ENCODE measurements around the gene CCDC88B.
"Not testable (repeated sequence)": the region's sequence is repeated elsewhere in the genome, so short reads cannot be mapped to it uniquely, and the experiment has no call there.

The CCDC88B gene

DNA sequence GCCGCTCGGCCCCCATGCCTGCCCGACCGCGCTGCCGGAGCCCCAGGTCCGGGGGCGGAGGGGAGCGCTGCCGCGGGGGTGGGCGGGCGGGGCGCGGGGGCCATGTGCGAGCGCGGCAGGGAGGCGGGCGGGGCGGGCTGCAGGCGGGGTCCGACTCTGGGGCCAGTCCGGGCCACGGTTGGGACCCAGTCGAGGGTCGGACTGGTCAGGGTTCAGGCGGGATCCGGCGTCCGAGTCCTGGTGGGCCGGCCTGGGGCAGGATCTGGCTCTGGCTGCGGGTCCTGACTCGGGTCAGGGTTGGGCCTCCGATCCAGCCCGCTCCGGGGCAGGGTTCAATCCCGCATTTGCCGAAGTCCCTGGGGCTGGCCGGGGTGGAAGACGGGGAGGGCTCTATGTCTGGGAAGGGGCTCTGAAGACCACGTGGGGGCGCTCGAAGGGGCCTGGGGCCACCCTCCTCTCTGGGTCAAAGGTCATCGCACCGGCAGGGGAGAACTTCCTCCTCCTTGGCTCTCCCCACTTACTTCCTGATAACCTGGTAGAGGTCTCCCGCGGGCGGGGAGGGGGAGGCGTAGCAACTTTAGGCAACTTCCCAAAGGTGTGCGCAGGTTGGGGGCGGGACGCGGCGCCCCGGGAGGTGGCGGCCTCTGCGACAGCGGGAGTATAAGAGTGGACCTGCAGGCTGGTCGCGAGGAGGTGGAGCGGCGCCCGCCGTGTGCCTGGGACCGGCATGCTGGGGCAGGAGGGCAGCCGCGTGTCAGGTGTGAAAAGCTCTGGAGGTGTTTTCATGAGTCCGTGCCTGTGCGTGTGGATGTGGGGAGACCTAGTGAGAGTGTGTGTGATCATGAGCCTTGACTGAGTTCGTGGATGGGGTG is 34.1 kb upstream of the CCDC88B start:
- peak; percentile 67 for DNase-seq

DNA sequence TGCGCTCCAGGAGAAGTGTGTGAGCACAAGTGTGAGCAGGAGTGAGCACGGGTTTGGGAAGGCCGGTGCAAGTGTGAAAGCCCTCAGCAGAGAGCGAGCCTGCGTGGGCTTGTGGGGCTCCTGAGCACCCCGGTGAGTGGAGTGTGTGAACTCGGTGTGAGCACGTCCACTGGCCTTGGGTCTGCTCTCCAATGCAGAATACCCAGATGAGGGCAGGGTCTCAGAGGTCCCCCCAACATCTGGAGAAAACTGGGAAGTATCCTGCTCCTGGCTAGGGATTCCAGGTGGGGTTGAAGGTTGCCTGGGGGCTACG is 33.5 kb upstream of the CCDC88B start:
- DNase-seq = no peak

- DNase-seq = no peak
These were observed 33.0 kb upstream of the CCDC88B start for GRCh38 chr11:64306876-64307622.

- DNase-seq = not testable (repeated sequence)
These were observed 32.2 kb upstream of the CCDC88B start for GRCh38 chr11:64307795-64308194.

- DNase-seq = no peak
These were observed 27.1 kb upstream of the CCDC88B start for GRCh38 chr11:64312947-64313346.

- DNase-seq = no peak
These were observed 26.4 kb upstream of the CCDC88B start for GRCh38 chr11:64313491-64314145.

GRCh38 chr11:64314146-64314804 is 25.7 kb upstream of the CCDC88B start:
- DNase-seq = no peak

DNA sequence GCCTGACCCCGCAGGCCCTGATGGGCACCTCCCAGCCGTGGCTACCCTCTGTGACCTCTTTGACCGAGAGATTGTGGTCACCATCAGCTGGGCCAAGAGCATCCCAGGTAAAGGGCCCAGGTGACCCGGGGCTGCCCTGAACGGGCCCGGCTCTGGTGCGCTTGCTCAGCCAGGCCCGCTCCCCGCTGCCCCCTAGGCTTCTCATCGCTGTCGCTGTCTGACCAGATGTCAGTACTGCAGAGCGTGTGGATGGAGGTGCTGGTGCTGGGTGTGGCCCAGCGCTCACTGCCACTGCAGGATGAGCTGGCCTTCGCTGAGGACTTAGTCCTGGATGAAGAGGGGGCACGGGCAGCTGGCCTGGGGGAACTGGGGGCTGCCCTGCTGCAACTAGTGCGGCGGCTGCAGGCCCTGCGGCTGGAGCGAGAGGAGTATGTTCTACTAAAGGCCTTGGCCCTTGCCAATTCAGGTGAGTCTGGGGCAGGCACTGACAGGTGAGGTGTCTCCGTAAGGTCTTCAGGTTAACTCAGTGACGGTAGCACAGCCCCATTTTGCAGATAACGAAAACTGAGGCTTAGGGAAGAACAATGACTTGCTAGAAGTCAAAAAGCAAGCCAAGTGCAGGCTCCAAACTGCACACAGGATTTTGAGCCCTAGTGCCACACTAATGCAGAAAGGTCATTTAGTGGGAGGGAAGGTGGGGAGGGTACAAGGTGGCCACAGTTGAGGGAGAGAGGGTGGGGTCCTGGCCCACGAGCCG is 25.0 kb upstream of the CCDC88B start:
- DNase-seq = no peak

GRCh38 chr11:64315667-64316526 is 24.1 kb upstream of the CCDC88B start:
- DNase-seq = not testable (repeated sequence)

DNA sequence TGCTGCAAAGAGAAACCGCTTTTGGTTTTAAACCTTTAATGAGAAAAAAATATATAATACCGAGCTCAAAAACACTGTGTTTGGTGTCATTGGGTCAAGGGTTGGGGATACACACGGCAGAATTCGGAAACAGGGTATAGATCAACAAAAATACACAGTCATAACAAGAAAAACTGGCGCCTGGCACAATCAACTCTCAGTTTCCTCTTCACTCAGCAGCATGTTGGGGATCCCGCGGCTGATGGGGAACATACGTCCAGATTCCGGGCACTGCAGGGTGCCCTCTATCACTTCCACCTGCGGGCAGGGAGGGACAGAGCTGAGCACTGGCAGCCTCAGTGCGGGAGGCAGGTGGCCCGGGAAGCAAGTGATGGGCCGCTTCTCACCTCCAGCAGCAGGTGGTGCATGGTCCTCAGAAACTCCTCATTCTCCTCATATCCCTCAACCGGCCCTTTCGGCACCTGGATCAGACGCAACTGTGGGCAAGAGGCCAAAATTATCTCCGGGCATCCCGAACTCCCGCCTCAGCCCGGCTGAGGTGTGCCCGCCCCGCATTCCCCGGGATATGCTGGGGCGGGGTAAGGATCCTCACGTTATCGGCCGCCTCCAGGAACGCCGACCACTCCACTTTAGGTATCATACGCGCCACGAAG is 23.2 kb upstream of the CCDC88B start:
- no peak for DNase-seq

DNA sequence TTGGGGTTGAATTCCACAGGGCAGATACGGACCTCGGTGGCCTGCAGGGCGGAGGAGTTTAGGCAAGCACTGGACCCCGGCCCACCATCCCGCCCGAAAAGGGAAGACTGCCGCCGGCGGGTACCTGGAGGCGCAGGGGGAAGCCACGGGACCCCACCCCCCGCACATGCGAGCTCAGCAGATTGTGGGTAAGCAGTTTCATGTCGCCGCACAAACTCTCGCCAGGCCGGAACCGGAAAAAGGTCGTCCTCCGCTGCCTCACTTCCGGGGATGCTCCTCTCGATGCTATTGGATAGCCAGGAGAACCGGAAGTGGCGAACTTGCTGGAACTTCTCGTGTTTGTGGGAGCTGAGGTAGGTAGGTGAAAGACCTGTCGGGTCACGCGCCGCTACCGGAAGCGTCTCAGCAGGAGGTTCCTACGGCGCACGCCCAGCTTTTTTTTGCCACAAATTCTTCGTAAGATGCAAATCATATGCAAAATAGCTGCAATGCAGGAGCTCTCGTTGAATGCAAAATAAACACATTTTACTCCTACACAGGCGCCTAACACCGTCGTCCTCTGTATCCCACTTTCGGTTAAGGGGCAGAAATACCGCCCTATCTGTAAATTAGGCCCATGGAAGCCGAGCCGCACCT is 22.6 kb upstream of the CCDC88B start, which contains the start of gene TRMT112:
Gene TRMT112 (minus strand): TSS at position 235 of the 636 bp plus-strand sequence. CDS start 33 bp downstream, at position 202.
- peak; percentile 92 for DNase-seq

DNA sequence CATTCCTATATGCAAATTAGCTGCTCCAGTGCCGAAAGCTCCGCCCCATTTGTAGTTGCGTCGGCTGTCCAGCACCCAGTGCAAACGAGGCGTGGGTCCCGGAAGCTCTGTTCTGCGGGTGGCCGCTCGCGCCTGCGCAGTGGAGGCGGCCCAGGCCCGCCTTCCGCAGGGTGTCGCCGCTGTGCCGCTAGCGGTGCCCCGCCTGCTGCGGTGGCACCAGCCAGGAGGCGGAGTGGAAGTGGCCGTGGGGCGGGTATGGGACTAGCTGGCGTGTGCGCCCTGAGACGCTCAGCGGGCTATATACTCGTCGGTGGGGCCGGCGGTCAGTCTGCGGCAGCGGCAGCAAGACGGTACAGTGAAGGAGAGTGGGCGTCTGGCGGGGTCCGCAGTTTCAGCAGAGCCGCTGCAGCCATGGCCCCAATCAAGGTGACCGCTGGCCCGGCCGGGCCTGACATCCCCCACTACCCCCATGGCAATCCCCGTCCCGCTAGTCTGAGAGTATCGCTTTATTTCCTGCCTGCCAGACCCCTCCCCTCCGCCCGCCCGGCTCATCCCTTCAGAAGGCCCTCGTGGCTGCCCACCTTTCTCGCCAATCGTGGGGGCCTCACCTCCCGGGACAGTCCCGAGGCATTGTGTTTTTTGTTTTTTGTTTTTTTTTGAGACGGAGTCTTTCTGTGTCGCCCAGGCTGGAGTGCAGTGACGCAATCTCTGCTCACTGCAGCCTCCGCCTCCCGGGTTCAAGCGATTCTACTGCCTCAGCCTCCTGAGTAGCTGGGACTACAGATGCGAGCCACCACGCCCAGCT is 21.8 kb upstream of the CCDC88B start, which contains the start of gene PRDX5:
Gene PRDX5 (plus strand): TSS at position 161 of the 805 bp plus-strand sequence. CDS start 95 bp downstream, at position 256.
- DNase-seq = peak; percentile 94

GRCh38 chr11:64318766-64319761 is 20.9 kb upstream of the CCDC88B start:
- no peak for DNase-seq

GRCh38 chr11:64320556-64320955 is 19.4 kb upstream of the CCDC88B start:
- DNase-seq = no peak

DNA sequence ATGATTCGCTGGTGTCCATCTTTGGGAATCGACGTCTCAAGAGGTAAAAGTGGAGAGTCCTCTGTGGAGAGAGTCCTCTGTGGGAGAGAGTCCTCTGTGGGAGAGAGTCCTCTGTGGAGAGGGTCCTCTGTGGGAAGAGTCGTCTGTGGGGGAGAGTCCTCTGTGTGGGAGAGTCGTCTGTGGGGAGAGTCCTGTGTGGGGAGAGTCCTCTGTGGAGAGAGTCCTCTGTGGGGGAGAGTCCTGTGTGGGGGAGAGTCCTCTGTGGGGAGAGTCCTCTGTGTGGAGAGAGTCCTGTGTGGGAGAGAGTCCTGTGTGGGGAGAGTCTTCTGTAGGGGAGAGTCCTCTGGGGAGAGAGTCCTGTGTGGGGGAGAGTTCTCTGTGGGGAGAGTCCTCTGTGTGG is 19.0 kb upstream of the CCDC88B start:
- no peak for DNase-seq

- DNase-seq = no peak
These were observed 18.5 kb upstream of the CCDC88B start for GRCh38 chr11:64321533-64321932.

DNA sequence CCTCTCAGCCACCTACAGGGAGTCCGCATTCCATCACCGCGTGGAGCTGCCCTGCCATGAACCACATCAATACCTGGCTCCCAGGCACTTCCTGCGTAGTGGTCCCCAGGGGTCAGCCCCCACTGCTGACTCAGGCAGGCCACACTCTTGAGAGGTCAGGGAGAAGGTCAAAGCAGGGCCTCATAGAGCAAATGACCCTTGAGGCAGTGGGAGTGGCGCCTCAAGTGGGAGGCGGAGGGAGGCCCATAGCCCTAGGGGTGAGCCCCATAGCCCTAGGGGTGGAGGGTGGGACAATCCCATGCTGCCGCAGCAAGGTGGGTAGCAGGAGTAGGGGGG is 17.1 kb upstream of the CCDC88B start:
- DNase-seq = no peak

DNA sequence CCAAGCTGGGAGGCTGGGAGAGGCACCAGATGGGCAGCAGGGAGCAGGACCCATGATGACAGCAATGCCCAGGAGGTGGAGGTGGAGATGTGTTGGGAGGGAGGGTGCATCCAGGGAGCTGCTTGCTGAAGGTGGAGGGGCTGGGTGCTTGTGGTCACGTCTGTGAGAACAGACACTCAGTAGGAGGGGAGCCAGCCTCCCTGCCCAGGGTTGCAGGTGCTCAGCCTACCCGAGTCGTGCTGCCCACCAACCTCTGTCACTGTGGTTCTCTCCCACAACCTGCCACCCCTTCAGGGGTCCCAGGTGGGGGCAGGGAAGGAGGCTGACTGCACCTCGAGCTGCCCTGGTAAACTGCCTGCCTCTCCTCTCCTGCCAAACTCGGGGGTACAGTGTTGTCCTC is 16.6 kb upstream of the CCDC88B start:
- no peak for DNase-seq

All from activated CD4-positive, CD25-positive, alpha-beta regulatory T cell treated with anti-CD3 and anti-CD28 coated beads, Interleukin-2, amount 50 U/mL, for 72 hours (primary cell).